ENCODE measurements around the gene ACTL6B.
"Not testable (repeated sequence)": the region's sequence is repeated elsewhere in the genome, so short reads cannot be mapped to it uniquely, and the experiment has no call there.

ACTL6B gene

GRCh38 chr7:100655908-100656674 is at the start of gene ACTL6B:
ACTL6B (minus strand) TSS chr7:100656448; CDS start chr7:100656354, 94 bp downstream.
- no peak for DNase-seq (ENCODE audit: low read depth)

- no peak for DNase-seq (ENCODE audit: low read depth)
These were observed 49.1 kb upstream of the ACTL6B start for GRCh38 chr7:100705320-100705752.

GRCh38 chr7:100701089-100701488 is 44.8 kb upstream of the ACTL6B start:
- DNase-seq (ENCODE audit: low read depth) = not testable (repeated sequence)

GRCh38 chr7:100699018-100699417 is 42.8 kb upstream of the ACTL6B start:
- no peak for DNase-seq (ENCODE audit: low read depth)

GRCh38 chr7:100696123-100696521 is 39.9 kb upstream of the ACTL6B start:
- DNase-seq (ENCODE audit: low read depth) = no peak

- no peak for DNase-seq (ENCODE audit: low read depth)
These were observed 38.0 kb upstream of the ACTL6B start, which contains the start of gene GIGYF1 for GRCh38 chr7:100694098-100694745. GIGYF1 (minus strand) TSS chr7:100694250; CDS start chr7:100688238, 6,012 bp downstream.

- no peak for DNase-seq (ENCODE audit: low read depth)
These were observed 37.3 kb upstream of the ACTL6B start for GRCh38 chr7:100693312-100694097.

- no peak for DNase-seq (ENCODE audit: low read depth)
These were observed 36.3 kb upstream of the ACTL6B start for GRCh38 chr7:100692578-100692961.

- no peak for DNase-seq (ENCODE audit: low read depth)
These were observed 35.7 kb upstream of the ACTL6B start for GRCh38 chr7:100691676-100692577.

GRCh38 chr7:100689230-100690135 is 33.2 kb upstream of the ACTL6B start:
- DNase-seq (ENCODE audit: low read depth) = no peak

- no peak for DNase-seq (ENCODE audit: low read depth)
These were observed 32.1 kb upstream of the ACTL6B start for GRCh38 chr7:100688326-100688860.

- DNase-seq (ENCODE audit: low read depth) = no peak
These were observed 31.6 kb upstream of the ACTL6B start for GRCh38 chr7:100687751-100688300.

GRCh38 chr7:100687261-100687660 is 31.0 kb upstream of the ACTL6B start:
- no peak for DNase-seq (ENCODE audit: low read depth)

- no peak for DNase-seq (ENCODE audit: low read depth)
These were observed 30.6 kb upstream of the ACTL6B start for GRCh38 chr7:100686822-100687211.

GRCh38 chr7:100686201-100686821 is 30.1 kb upstream of the ACTL6B start:
- DNase-seq (ENCODE audit: low read depth) = no peak

GRCh38 chr7:100685631-100686145 is 29.4 kb upstream of the ACTL6B start:
- DNase-seq (ENCODE audit: low read depth) = no peak

- DNase-seq (ENCODE audit: low read depth) = no peak
These were observed 28.9 kb upstream of the ACTL6B start for GRCh38 chr7:100685049-100685605.

- DNase-seq (ENCODE audit: low read depth) = no peak
These were observed 28.3 kb upstream of the ACTL6B start for GRCh38 chr7:100684534-100685042.

All from HS-27A (cell line).